OCI-LY7 (cell line): ENCODE data around the gene CABP2.

Experiments
- EZH2phosphoT487 ChIP-seq: fragments of 200-600 bp; sonication (generic); IDR thresholded peaks from 2 replicates; pipeline ENCODE4 v1.6.1; 2018; ENCODE audit warnings: low read depth, borderline replicate concordance, mild to moderate bottlenecking, mixed run types, antibody characterized with exemption, low read length, moderate library complexity, mixed read lengths
- TF ChIP-seq, protein P1 (sequence below): fragments of 200-600 bp; sonication (generic); conservative IDR thresholded peaks from 2 replicates; pipeline ENCODE4 v1.5.1; 2014; ENCODE audit warnings: mild to moderate bottlenecking, antibody characterized with exemption, low read length, moderate library complexity, mixed read lengths

- TF ChIP-seq, protein P1, sequence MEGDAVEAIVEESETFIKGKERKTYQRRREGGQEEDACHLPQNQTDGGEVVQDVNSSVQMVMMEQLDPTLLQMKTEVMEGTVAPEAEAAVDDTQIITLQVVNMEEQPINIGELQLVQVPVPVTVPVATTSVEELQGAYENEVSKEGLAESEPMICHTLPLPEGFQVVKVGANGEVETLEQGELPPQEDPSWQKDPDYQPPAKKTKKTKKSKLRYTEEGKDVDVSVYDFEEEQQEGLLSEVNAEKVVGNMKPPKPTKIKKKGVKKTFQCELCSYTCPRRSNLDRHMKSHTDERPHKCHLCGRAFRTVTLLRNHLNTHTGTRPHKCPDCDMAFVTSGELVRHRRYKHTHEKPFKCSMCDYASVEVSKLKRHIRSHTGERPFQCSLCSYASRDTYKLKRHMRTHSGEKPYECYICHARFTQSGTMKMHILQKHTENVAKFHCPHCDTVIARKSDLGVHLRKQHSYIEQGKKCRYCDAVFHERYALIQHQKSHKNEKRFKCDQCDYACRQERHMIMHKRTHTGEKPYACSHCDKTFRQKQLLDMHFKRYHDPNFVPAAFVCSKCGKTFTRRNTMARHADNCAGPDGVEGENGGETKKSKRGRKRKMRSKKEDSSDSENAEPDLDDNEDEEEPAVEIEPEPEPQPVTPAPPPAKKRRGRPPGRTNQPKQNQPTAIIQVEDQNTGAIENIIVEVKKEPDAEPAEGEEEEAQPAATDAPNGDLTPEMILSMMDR, result no peak
- no peak for TF ChIP-seq EZH2phosphoT487
Observed at GRCh38 chr11:67483831-67484665, 39.2 kb downstream of the CABP2 start.
